Measurements from ENCODE around the gene AP5Z1. TPM values are rescaled to one million over a fixed set of nuclear protein-coding genes. Genes with fewer than 3 reads are reported as not detected.

AP5Z1 gene
- total RNA-seq, 1 experiment from 2014 or later = 15.7 TPM

DNA sequence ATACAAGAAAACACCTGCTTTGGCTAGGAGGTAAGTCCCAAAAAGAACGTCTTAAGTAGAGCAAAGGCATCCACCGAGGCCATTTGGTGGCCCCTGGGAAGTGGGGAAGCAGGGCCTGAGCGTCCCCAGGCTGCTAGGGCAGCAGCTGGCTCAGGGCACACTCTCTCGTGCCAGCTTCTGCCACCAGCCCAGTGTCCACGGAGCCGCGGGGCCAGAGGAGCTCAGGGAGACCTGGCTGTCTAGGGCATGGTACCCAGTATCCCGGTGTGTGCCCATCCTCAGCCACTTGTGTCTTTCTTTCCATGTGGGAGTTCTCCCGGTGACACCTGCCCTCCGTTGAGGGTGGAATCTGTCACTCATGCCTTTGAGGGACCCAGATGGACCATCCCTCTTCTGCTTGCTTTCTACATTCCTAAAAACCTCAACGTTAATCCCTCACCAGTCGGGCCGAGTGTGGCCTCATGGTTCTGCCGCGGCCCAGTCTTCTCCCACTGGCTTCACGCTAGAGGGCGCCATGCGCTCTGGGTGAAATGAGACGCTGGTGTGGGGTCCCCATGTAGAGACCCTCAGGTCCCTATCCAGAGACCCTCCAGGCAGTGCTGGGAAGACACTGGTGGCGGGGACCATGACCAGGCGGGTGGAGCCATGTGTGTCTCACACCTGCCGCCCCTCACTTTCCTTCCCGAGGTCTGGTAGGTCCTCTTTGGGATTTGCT lies 9.5 kb upstream of the AP5Z1 start:
- DNase-seq (ENCODE audit: low read depth) = no peak

DNA sequence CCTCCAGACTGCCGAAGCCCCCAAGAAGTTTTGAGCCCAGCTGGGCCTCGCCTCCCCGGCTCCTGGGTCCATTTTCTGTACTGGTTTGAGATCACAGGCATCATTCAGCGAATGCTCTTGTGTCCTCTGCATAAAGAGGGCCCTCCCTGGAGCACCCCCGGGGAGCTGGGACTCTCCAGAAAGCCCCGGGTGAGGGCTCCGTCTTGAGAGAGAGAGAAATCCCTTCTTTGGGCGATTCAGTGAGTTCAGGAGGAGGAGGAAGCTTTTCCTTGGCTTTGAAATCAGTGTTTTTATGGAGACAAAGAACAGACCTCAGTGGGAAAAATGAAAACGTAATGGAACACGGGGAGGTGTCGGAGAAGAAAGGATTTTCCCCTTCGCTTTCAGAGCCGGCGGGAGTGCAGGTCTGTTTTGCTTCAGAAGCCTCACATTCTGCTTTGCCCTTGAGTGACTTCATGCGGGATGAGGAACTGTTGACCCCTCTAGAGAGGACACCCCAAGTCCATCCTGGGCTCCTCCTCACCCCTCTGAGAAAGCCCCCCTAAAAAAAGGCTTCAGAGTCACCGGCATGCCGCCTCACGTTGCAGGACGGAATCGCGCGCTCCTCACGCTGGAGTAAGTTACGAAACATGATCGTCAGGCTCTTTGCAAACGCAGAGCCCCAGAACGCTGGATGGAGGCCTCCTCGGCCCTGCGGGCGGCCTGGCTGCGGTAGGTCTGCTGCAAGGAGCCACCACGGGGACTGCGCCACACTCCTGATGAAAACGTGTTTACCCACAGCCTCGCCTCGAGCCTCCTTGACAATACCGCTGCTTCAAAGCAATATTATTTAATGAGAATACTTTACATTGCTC lies 8.5 kb upstream of the AP5Z1 start:
- DNase-seq (ENCODE audit: low read depth) = no peak

DNA sequence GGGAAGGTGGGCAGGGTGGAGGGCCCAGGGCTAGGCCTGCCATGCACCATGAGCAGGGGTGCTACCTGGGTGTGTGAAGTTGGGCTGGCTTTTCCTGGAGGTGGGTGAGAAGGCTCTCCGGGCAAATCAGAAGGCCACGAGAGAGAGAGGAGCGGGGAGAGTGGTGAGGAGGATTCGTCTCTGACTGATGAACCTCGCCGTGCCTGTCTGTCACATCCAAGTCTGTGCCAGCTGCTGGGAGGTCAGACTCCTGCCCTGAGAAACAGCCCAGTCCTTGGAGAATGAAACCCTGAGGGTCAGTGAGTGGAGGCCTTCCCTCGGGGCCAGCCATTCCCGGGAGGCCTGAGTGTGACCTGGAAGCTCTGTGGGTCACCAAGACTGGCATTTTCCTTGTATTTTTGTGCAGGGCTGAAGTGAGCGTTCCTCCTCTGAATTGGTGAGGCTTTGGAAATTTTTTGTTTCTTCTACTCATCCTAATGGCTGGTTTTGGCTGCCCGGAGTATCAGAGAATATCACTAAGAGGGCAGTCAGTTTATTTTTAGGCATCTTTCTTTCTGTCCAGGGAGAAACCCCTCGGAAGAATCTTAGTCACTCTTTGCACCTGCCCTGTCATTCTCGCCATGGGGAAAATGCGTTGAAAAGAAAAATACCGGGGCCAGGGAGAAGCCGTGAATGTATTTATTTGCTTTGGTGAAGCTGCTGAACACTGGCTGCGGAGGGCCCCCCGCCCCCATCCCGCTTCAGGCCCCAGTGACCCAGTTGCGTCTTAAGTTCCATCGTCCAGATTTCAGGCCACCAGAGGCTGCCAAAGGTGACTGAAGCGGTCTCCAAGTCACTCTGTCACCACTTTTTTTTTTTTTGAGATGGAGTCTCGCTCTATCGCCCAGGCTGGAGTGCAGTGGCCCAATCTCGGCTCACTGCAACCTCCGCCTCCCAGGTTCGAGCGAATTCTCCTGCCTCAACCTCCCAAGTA lies 6.5 kb upstream of the AP5Z1 start:
- DNase-seq (ENCODE audit: low read depth) = no peak

DNA sequence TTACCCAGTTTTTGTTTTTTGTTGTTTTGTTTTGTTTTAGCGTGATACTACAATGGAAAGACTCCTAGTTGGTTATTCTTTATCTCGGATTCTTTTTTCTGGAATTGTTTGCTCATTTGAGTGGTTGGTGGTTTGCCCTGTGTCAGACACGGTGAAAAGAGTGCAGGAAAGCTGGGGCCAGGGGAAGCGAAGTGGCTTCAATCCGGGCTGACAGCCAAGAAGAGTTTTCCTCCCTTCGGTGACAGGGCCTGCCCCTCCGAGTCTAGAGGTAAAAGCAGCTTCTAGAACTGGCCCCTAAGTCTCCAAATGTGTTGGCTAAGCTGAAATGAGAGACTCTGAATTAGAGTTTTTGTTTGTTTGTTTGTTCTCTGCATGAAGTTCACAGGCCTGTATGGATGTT lies 5.7 kb upstream of the AP5Z1 start:
- DNase-seq (ENCODE audit: low read depth) = no peak

DNA sequence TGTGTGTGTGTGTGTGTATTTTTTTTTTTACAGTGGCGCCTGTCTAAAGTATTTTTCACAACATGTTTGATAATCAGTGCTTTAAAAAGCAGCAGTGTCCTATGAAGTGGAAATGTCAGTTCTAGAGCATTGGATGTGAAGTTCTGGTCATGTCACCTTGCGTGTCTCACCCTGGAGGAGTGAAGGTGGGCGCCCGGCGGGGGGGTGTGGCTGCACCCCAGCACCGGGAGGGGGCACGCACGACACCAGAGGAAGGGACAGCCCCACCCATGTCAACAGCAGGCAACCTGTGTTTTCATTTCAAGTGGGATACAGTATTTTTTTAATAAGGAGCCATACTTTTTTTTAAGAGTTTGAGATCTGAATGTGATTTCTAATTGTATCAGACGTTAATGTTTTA lies 4.5 kb upstream of the AP5Z1 start:
- no peak for DNase-seq (ENCODE audit: low read depth)

DNA sequence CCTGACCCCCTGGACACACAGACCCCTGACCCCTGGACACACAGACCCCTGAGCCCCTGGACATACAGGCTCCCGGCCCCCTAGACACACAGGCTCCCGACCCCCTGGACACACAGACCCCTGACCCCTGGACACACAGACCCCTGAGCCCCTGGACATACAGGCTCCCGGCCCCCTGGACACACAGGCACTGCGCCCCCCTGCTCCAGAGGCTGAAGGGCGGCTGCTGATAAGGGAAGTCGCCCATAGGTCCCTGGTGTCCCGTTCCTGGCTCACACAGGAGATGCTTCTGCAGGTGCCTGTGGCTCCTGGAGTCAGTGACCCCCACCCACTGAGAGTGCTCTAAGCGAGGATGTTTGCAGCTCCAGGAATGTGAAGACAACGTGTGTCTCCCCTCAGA lies 3.7 kb upstream of the AP5Z1 start:
- no peak for DNase-seq (ENCODE audit: low read depth)

DNA sequence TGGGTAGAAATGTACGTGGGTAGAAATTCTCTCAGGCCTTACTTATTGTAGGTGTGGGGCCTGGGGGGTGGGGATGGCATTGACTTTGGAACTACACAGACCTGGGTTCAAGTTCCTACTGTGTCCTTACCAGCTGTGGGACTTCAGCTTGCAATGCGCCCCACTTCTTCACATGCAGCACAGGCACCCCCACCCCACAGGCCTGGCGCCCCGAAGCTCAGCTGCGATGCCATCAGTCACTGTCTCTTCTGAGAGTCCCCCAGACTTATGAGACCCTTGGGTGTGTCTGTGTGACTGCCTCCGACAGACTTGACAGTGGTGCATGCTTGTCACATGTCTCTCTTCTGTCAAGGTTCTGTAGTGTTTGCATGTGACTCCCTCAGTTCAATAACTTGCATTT lies 3.1 kb upstream of the AP5Z1 start:
- DNase-seq (ENCODE audit: low read depth) = no peak

DNA sequence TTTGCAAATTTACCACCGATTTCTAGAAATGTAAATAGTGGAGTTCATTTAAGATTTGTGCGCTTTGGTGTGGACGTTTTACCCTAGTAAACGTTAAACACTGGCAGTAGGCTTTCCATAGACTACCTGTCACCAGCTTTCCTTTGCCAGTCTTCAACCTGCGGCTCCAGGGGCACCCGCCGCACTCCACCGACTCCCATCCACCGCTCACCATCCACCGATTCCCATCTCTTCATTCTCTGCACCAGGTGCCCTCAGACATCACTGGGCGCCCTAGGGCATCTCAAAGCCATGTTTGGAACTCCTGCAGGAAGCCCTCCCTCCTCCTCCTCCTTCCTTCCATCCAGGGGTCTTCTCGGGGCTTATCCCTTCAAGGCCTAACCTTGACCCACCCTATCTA lies 1.4 kb upstream of the AP5Z1 start:
- DNase-seq (ENCODE audit: low read depth) = no peak

DNA sequence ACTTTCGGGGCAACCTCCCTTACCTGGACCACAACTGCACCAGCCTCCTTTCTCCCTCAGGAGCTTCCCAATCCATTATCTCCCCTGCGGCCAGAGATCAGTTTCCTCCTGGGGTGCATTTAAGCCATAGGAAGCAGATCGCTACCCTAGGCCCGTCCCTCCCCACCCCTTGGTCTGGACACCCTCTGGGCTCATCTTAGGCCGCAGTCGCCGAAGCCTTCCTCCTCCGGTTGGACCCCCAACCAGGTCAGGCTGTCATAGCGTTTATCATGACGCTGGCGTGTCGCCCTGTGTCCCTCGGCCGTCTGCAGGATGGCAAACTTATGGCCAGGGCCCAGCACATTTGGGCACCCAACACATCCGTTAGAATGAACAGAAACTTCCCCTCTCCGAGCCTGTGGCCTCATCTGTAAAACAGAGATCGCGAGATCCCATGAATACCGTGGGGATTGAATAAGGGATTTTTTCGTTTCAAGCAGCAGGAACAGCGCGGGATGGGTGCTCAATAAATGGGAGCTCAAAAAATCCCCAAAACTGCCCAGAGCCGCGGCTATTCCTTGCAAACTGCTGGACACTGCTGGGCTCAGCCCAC lies 669 bp upstream of the AP5Z1 start:
- peak; percentile 73 for DNase-seq (ENCODE audit: low read depth)

DNA sequence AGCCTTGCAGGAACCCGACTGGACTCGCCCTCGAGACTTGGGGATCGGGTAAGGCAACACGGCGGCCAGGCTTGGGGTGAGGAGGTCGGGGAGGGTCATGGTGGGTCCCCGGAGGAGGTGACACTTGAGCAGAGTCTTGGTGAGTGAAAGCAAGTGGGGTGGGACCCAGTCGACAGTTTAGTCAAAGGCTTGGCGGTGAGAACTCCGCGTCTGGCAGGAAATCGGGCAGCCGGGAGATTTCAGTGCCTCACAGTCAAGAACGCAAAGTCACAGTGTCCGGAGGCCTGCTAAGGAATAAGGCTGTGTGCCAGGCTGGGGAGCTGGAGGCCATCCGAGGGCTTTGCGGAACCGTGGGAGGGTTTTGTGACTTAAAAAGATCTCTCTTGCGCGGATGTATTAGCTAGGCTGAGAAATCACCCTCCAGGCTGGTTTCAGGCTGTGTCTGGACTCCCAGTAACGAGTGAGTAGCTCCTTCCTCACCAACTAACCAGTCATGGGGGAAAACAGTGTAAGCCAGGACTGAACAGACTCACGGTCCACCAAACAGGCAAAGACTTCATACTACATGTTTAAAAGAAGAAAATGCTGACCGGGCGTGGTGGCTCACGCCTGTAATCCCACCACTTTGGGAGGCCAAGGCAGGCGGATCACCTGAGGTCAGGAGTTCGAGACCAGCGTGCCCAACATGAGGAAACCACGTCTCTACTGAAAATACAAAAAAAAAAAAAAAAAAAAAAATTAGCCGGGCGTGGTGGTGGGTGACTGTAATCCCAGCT lies 613 bp downstream of the AP5Z1 start:
- peak; percentile 60 for DNase-seq (ENCODE audit: low read depth)

DNA sequence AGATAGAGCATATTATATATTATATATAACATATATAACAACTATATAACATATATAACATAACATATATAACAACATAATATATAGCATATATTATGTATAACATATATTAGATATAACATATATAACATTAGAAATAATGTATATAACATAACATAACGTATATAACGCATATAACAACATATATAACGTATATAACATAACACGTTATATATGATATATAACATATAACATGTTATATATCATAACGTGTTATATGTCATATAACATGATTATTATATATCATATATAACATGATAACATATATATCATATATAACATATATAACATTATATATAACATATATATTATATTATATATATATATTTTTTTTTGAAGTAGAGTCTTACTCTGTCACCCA lies 3.7 kb downstream of the AP5Z1 start:
- DNase-seq (ENCODE audit: low read depth) = no peak

DNA sequence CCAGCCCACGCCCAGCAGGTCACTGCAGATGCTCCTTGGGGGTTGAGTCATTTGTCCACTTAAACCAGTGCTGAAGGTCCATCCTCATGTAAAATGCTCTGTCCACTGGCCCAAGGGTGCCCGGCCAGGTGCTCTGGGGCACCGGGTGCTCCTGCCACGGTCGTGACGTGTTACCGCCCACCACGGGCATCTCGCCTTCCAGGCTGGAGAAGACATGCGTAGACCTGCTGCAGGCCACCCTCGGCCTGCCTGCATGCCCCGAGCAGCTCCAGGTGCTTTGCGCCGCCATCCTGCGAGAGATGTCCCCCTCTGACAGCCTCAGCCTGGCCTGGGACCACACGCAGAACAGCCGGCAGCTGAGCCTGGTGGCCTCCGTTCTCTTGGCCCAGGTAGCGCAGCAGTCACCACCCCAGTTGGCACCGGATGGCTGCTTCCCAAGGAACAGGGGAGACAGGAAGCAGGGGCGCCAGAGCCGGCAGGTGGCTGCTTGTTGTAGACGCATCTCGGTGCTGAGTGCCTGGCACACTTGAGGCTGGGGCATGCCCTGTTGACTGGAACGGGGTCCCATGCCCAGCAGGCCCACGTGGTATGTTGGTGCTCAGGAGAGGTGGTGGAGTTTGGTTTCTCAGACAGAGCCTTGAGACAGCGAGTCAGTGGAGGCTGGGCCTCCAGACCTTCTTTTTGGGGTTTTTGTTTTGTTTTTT lies 6.1 kb downstream of the AP5Z1 start:
- no peak for DNase-seq (ENCODE audit: low read depth)

DNA sequence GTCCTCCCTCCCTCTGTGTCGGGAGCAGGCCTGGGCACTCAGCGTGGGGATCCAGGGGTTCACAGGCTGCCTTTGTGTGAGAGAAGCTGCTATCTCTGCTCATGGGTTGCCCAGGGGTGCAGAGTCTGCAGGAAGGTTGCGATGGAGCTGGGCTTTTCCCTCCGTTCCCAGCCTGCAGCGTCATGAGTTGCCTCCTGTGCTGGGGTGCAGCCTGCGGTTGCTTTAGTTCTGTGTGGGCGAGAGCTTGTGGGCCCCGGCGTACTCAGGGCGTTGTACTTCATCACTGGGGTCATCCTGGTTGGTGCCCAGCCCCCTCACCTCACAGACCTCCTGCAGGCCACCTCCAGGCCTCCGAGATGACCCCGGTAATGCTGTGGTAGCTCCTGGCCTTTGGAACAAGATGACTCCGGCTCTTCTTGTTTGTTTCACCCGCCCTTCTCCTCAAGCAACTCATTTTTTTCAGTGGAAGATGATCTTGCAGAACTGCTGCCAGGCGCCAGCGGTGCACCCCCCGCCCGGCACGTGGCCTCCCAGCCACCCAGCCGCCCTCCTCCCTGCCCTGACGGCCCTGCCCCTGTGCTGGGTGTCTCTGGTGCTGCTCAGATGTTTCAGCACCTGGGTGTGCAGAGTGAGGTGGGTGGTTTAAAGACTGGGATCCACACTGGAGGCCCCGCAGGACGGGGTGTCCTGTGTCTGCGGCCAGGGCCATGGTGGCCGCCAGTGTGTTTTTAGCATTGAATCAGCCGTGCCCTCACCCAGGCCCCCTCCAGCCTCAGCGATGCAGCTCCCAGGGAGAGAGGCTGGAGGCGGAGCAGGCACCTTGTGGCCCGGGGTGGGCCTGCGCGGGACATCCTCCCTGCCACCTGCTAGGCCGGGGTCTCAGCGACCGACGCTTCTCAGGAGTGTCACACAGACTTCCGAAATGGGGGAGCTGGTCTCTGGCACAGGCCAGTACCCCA lies 7.2 kb downstream of the AP5Z1 start:
- DNase-seq (ENCODE audit: low read depth) = no peak

DNA sequence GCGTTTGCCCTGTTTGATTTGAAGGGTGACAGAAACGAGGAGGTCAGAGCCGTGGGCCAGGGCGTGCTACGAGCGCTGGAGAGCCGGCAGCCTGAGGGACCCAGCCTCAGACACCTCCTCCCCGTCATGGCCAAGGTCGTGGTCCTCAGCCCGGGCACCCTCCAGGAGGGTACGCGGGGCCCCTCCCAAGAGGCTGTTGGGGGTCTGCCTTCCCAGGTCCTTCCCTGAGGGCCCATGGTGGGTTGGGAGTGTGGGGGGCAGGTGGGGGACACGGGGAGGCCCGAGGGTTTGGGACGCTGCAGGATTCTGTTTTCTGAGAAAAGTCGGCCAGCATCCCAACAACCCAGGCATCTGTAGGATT lies 7.8 kb downstream of the AP5Z1 start:
- no peak for DNase-seq (ENCODE audit: low read depth)

DNA sequence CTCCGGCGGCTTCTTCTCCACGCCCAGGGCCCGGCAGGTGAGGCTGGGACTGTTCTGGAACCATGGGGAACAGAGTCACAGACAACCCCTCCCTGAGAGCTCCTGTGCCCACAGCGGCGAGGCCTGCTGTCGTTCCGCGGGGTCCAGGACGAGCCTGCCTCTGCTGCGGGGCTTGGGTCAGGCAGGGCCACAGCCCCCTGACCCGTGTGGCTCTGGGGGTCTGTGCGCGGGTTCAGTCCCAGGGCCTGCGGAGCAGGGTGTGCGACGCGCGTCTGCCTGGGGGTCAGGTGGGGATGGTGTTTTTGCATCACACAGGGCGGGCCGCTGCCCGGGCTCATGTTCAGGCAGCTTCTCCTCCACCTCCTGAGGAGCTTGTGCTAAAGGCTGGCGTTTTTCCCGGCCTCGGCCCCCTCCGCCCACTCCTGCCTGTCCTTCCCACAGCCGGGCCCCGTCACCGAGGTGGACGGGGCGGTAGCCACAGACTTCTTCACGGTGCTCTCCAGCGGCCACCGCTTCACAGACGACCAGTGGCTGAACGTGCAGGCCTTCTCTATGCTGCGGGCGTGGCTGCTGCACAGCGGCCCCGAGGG lies 8.4 kb downstream of the AP5Z1 start:
- no peak for DNase-seq (ENCODE audit: low read depth)

DNA sequence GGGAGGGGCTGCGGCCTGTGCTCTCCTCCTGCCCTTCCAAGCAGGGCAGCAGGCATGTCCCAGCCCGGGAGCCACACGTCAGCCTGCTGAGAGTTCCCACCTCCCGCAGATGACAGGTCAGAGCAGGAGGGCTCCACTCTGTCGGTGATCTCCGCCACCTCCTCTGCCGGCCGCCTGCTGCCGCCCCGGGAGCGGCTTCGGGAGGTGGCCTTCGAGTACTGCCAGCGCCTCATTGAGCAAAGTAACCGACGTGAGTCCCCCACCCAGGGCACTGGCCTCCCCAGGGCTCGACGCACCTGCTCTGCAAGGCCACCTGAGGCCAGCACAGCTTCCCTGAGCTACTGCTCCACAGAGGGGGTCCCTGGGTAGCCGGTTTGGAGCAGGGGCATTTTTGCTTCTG lies 9.4 kb downstream of the AP5Z1 start:
- no peak for DNase-seq (ENCODE audit: low read depth)

DNA sequence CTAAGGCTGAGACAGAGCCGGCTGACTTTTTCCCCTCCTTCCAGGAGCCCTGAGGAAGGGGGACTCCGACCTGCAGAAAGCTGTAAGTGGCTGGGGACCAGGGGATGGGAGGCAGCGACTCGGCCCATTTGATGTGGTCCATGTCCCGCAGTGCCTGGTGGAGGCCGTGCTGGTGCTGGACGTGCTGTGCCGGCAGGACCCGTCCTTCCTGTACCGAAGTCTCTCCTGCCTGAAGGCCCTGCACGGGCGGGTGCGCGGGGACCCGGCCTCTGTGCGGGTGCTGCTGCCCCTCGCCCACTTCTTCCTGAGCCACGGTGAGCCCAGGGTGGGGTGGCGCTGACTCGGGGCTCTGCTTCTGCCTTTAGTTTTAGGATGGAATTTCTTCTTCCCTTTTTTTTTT lies 9.9 kb downstream of the AP5Z1 start:
- DNase-seq (ENCODE audit: low read depth) = no peak

DNA sequence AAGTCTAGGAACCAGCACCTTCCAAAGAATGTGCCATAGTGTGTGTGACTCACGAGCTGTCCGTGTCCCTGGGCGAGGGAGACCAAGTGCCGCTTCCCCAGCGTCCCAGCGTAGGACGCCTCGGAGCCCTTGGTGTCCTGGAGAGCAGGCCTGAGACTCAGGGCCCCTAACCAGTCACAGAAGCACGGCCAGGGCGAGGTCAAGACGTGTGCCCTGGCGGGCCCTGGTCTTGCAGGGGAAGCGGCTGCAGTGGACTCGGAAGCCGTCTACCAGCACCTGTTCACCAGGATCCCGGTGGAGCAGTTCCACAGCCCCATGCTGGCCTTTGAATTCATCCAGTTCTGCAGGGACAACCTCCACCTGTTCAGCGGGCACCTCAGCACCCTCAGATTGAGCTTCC lies 10.6 kb downstream of the AP5Z1 start:
- DNase-seq (ENCODE audit: low read depth) = no peak

DNA sequence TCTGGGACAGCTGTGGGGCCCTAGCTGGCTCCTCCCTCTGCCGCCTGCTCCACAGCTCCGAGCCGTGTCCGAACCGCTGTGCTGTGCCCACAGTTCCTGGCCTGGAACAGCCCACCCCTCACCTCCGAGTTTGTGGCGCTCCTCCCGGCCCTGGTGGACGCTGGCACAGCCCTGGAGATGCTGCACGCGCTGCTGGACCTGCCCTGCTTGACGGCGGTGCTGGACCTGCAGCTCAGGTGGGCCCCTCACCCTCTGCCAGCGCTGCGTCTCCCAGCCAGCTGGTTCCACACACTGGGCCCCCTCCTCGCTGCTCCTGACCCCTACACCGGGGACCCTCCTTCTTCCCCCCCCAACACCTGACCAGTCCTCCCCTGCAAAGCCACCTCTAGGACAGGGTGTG lies 12.1 kb downstream of the AP5Z1 start:
- DNase-seq (ENCODE audit: low read depth) = no peak
